Hematopoietic multipotent progenitor cell treated with erythropoietin and hydrocortisone succinate and interleukin-3 and kit ligand, for 15 days (in vitro differentiated cells): ENCODE data around the gene SLC35E4.
"Not testable (repeated sequence)": the region's sequence is repeated elsewhere in the genome, so short reads cannot be mapped to it uniquely, and the experiment has no call there.

ENCODE experiments used
- DNase-seq: peaks from one replicate; pipeline ENCODE4 v3.0.0-alpha.2; 2015; ENCODE audit warnings: low spot score

The SLC35E4 gene, protein sequence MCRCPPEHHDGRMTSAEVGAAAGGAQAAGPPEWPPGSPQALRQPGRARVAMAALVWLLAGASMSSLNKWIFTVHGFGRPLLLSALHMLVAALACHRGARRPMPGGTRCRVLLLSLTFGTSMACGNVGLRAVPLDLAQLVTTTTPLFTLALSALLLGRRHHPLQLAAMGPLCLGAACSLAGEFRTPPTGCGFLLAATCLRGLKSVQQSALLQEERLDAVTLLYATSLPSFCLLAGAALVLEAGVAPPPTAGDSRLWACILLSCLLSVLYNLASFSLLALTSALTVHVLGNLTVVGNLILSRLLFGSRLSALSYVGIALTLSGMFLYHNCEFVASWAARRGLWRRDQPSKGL

DNA sequence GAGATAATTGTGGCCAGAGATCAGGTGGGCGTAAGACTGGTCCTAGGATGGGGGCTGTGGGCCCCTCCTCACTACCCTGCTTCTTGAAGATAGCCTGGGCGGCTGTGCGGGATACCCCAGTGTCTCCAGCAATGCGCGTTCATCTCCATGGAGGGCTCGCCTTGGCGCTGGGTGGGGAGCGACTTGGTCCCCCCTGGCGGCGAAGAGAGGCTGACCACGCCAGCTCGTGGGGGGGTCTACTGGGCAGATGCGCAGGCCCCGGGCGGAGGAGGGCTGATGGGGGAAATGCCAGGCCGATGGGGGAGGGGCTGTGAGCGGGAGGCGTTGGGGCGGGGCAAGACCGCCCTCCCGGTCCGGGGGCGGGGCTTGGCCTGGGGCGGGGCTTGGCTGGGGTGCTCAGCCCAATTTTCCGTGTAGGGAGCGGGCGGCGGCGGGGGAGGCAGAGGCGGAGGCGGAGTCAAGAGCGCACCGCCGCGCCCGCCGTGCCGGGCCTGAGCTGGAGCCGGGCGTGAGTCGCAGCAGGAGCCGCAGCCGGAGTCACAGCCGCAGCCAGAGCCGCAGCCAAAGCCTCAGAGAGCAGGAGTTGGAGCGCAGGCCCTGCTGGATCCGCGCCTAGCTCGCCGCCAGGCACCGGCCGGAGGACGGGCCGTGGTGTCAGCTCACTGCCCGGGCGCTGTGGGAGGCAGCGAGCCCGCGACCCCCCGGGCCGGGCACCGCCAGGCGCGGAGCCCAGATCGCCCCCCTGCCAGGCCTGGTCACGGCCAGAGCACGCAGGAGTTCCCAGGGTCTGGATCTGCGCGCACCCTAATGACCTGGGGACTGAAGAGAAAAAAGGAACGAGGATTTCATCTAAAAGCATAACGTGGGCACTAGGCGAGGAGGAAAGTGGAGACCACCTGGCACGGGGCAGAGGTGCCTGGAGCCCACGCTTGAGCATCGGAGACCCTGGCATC, at the start of gene SLC35E4:
Gene SLC35E4, plus strand, starts transcription at position 509 of the 953 bp plus-strand sequence. CDS start 670 bp downstream, outside the sequence.
- DNase-seq, result peak; percentile 91

DNA sequence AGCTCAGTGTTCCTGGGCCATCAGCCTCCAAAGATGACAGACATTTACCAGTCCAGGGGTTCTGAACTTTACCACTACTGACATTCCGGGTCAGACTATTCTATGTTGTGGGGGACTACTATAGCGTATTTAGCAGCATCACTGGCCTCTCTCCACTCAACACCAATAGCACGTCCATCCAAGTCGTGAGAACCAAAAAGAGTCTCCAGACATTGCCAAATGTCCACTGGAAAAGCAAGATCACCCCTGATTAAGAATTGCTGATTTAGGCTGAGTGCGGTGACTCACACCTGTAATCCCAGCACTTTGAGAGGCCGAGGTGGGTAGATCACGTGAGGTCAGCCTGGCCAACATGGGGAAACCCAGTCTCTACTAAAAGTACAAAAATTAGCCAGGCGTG, 49.2 kb upstream of the SLC35E4 start:
- DNase-seq, result no peak

DNA sequence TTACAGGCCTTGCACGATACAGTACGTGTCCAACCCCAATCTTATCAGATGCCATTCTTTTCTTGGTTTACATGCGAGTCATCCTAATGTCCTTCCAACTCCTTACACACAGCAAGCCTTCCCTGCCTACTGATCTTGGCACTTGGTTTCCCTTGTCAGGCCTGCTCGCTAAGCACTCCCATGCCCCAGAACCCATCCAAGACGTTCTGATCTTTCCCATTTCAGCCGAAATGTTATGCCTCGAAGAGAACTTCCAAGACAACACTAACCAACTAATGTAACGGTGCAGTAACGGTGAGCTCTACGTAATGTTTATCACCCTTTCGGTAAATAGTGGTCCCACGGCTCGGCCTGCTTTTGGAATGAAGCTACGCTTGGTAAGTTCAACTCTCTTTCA, 44.4 kb upstream of the SLC35E4 start:
- peak; percentile 35 for DNase-seq

DNA sequence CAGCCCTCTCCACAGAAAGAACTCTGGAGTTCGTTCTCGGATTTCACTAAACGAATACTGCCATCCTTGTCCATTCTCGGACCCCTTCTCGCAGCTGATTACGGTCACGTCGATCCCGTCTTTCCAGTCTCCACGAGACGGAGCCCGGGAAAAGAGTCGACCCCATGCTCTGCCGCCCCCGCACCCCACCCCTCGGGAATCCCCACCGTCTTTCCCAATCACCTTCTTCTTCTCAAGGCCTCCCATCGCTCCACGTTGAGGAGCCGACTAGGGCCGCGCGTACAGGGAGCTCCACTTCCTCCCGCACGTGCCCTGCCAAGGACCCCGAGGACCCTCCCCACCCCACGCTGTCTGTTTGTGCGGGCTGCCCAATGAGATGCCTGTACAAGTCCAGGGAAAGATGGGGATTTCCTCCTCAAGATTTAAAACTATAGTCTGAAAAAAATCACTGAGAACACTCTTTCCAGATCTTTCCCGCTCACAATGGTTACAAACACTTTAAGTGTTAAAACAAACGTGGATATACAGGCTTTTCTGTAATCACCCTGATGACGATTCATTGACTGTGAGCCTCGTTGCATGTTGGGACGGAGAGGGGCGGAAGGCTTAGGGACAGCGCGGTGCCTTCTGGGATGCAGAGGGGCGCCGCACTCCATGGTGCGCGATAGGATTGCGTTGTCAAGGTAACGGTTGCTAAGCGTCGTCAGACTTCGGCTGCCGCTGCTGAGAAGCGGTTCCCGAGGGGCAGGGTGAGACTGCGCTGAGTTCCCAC, 43.8 kb upstream of the SLC35E4 start, which contains the start of gene PES1:
Gene PES1, minus strand, starts transcription at position 323 of the 772 bp plus-strand sequence. Its CDS starts 77 bp downstream, at position 246.
- DNase-seq, result peak; percentile 99

DNA sequence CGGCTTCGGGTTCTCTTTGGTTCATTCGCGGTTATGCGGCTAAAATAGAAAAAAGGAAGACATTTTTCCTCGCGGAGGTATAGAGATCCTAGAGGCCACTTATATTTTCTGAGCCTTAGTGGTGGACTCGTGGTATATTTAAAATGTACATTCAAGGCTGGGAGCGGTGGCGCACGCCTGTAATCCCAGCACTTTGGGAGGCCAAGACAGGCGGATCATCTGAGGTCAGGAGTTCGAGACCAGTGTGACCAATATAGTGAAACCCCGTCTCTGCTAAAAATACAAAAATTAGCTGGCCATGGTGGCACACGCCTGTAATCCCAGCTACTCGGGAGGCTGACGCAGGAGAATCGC, 43.2 kb upstream of the SLC35E4 start:
- DNase-seq, result not testable (repeated sequence)

DNA sequence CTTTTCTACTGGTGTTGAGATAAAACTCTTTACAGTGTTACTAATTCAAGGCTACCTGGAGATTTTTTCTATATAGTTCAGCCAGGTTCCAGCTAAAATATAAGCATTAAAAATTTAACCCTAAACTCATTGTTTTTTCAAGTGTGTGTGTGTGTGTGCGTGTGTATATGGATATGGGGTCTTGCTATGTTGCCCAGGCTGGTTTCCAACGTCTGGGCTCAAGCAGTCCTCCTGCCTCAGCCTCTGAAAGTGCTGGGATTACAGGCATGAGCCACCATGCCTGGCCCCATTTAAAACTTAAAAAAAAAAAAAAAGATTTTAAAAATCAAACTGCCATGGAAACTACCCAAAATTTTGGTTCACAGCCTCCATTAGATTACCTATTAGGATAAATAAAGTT, 39.4 kb upstream of the SLC35E4 start:
- no peak for DNase-seq

DNA sequence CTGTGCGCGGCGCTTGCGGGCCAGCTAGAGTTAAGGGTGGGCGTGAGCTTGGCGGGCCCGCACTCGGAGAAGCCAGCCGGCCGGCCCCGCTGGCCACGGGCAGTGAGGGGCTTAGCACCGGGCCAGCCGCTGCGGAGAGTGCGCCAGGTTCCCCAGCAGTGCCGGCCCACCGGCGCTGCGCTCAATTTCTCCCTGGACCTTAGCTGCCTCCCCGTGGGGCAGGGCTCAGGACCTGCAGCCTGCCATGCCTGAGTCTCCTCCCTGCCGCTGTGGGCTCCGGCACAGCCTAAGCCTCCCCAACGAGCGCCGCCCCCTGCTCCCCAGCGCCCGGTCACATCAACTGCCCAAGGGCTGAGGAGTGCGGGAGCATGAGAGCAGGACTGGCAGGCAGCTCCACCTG, 38.7 kb upstream of the SLC35E4 start:
- DNase-seq, result no peak

DNA sequence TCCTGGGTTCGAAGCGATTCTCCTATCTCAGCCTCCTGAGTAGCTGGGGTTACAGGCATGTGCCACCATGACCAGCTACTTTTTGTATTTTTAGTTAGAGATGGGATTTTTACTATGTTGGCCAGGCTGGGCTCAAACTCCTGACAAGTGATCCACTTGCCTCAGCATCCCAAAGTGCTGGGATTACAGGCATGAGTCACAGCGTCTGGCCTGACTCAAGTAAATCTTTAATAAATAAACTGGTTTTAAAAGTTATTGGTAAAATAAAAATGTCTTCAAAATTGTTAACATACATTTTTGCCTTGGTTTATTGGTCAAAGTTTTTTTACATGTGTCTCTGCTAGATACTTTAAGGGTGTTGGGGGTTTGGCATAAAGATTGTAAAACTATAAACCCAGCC, 36.6 kb upstream of the SLC35E4 start:
- no peak for DNase-seq

DNA sequence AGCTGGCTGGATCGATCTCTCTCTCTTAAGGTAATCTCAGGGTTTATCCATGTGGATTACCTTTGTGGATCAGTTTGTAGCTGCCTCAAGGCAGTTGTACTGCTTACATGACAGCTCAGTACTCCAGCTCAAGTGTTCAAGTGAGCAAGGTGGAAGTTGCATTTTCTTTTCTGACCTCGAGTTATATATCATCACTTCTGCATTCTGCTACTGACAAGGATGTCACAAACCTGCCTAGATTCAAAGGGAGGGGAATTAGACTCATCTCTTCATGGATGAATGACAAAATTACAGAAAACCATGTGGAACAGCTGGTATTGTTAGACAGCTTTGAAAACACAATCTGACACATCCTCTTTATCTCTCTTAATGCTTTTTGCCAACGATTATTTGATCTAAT, 34.7 kb upstream of the SLC35E4 start:
- no peak for DNase-seq

DNA sequence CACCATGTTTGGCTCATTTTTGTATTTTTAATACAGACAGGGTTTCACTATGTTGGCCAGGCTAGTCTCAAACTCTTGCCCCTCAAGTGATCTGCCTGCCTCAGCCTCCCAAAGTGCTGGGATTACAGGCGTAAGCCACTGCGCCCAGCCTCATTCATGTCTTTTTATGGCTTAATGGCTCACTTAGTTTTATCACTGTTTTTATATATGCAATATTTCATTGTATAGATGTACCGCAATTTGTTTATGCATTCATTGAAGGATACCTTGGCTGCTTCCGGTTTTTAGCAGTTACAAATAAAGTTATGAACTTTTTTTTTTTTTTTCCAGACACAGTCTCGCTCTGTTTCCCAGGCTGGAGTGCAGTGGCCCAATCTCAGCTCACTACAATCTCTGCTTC, 34.1 kb upstream of the SLC35E4 start:
- no peak for DNase-seq

DNA sequence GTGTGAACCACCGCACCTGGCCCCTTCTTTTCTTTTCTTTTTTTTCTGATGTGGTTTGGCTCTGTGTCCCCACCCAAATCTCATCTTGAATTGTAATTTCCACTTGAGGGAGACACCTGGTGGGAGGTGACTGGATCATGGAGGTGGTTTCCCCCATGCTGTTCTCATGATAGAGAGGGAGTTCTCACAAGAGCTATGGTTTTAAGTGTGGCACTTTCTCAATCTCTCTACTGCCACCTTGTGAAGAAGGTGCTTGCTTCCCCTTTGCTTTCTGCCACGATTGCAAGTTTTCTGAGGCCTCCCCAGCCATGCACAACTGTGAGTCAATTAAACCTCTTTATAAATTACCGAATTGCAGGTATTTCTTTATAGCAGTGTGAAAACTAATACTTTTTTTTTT, 33.5 kb upstream of the SLC35E4 start:
- peak; percentile 58 for DNase-seq

DNA sequence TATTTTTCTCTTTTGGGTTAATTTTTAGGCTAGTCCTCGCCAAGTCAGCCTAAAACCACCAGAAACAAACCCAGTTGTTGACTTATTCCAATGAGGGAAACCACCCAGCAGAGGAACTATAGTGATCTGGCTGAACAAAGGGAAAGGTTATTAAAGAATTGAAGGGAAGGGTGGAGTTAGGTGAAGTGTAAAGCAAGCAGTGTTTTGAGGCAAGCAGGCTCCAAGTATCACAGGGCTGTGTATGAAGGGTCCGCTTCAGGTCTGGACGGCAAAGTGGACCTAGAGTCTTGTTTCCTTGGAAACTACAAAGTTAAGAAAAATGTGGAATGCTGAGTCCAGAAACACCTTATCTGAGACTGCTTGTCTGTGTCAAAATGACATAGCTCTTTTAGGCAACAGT, 31.8 kb upstream of the SLC35E4 start:
- no peak for DNase-seq

DNA sequence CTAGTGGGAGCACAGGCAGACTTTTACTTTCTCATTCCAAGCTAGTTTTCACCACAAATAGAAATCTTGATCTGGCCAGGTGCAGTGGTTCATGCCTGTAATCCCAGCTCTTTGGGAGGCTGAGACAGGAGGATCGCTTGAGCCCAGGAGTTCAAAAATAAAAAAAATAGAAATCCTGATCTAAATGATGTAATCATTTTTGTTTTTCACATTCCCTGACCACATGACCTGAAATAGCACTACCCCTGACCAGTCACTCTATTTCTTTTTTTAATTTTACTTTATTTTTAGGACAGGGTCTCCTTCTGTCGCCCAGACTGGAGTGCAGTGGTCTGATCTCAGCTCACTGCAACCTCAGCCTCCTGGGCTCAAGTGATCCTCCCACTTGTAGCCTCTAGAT, 30.9 kb upstream of the SLC35E4 start:
- DNase-seq, result no peak

DNA sequence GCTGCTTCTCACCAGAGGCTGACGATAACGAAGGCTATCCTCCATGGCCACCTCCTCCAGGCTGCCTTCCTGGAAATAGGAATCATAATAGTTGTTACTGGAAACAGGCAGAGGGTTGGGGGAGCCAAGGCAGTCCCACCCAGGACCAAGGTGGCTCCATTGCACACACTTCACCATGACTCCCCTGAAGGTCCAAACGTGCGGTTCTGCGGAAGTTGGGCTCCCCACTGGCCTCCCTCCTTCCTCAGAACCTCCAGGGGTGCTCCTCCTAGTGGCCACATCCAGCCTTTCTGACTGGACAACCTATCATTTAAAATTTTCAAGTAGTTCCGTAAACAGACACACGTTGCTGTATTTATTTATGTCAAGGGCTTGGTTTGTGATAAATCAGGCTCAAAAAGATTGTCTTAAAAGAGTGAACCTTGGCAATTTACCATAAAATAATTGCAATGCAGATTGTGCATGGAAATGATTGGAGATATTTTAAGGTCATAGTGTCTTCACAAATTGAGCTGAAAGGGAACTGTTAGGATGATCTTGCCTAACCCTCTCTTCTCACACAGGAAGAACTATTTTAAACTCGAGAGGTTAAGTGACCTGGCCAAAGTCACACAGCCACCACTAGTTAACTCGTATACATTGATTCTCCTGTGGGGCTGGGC, 30.0 kb upstream of the SLC35E4 start:
- DNase-seq, result peak; percentile 80

DNA sequence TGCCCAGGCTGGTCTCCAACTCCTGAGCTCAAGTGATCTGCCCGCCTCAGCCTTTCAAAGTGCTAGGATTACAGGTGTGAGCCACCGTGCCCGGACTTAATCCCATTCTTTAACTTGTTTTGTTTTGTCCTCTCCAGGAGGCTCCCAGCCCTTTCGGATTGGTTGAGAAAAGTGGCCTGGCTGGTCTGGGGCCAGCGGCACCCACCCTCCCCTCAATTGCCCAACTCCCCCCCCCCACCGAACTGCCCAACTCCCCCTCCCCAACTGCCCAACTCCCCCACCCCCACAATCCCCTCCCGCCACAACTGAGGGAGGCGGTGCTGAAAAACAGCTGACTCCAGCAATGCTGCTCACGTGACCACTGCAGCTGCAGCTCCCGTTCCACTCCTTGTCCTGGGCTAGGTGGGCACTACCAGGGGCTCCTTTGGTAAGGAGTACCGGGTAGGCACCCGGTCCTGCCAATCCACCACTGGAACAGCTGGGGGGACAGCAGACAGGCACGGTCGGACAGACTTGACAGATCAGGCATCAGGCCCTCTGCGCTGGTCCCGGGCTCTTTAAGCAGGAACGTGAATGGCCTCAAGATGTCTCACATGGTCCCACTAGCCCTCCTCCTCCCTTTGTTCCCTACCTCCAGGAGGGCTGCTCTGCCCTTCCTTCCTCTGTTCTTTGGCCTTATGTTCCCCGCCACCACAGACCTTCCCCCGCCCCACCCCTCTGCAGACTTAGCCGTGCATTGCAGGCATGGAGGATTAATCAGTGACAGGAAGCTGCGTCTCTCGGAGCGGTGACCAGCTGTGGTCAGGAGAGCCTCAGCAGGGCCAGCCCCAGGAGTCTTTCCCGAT, 28.9 kb upstream of the SLC35E4 start, which contains the start of gene TCN2:
Gene TCN2, plus strand, starts transcription at position 720 of the 845 bp plus-strand sequence. CDS start 158 bp downstream, outside the sequence.
- peak; percentile 33 for DNase-seq

DNA sequence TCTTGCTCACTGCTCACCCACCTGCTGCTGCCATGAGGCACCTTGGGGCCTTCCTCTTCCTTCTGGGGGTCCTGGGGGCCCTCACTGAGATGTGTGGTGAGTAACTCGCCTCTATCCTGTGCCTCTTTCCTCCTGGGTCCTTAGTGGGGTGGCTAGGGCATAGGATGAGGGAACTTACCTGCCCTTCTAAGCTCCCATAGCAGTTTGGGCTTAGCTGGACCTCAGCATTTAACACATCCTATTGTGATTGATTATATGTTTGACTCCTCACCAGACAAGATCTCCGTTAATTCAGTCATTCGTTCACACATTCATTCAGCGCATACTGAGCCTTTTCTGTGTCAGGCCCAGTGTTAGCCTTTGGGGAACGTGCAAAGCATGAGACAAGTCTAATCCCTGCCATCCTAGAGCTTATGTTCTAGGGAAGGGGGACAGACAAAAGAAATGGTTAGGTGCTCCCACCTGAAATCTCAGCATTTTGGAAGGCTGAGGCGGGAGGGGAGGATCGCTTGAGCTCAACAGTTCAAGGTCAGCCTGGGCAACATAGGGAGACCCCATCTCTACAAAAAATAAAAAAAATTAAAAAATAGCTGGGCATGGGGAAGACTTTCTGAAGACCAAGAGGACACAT, 28.2 kb upstream of the SLC35E4 start:
- DNase-seq, result no peak

DNA sequence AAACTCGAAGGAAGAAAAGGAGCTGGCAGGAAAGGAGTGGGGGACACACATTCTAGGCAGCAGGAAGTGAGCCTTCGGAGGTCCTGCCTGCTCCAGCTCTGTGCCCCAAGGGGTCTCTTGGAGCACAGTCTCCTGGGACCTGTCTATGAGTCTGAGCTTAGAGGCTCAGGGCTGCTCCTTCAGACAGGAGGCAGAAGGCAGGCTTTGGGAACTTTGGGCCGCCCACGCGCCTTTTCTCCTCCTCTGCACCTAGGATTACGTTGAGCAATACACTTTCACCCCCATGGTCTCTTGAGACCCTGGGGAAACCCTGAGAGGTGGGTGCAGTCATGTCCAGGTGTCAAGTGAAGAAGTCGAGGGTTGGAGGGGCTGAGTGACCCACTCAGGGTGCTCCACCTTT, 27.6 kb upstream of the SLC35E4 start:
- no peak for DNase-seq

DNA sequence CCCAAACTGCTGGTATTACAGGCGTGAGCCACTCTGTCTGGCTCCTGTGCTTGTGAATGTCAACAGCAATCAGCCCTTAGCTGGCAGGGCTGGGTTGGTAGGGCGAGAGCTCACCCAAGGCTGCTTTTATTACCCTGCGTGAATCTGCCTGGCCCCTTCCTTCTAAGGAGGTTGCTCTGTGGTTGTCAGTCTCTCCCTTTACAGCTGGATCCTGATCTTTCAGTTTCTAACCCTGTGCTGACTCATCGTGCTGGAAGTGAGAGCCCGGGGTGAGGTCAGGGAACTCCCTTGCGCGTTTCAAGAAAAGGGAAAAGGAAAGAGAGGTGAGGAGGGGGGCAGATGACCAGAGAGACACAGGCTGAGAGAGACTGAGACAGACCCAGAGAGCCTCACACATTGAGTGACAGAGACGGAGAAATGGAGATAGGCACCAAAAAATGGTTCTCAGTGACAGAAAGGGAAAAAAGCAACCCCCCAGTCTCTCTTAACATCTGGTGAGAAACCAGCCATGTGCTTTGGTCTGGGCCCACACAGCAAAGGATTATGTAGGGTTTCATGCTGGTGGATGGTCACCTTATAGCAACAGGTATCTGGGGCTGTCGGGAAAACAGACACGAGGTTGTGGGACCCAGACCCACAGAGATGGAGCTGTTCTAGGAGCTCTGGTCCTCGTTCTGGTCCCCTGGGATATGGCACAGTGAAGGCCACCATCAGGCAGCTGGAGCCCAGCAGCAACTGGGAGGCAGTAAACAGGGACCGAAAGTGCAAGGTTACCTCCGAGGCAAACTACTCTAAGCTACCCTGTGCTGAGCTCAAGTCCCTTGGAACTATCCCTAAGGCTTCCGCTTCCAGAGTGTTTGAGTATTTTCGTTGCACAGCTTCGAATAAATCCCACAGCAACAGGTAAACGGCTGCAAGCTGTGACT, 26.1 kb upstream of the SLC35E4 start:
- peak; percentile 68 for DNase-seq

DNA sequence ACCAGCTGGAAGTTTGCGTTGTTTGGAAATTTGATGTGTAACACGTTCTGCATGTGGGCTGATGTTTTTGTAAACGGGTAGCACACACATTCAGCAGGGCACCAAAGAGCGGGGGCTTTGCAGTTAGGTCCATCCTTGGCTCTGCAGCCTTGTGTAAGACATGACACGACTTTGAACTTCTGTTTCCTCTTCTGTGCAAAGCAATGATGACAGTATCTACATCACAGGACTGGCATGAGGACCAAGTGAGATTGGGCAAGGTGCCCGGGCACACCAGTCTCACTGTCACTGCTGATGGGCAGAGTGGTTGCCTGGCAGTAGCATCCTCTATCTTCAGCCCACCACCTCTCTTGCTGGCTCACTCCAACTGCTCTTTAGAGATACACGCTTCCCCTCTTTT, 25.3 kb upstream of the SLC35E4 start:
- peak; percentile 45 for DNase-seq
